GM19463 (cell line): ENCODE data around the gene MECR.

ENCODE experiments used
- ATAC-seq: cut with Tn5 transposase; IDR thresholded peaks from one replicate; pipeline ENCODE4 v1.9.1; 2021; ENCODE audit warnings: mild to moderate bottlenecking, moderate library complexity; ENCODE audit not compliant: unreplicated experiment

The MECR gene

GRCh38 chr1:29255134-29255666 is 24.5 kb upstream of the MECR start:
- ATAC-seq, result no peak

DNA sequence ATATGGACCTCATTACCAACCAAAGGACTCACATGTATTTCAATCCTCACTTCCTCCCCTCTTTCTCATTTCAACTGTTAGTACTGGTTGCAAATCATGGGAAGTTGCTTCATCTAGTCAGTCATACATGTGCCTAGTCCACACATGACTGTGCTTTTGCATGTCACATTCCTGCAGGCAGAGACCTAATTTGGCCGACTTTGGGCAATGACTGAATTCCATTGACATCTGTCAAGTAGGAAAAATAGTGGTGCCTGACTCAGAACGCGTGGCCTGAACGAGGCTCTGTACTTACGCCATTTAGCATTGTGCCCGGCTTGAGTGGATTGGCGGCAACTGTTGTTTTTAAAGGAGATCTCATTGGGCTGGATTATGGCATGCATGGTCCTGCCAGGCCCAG is 23.6 kb upstream of the MECR start:
- ATAC-seq, result no peak

DNA sequence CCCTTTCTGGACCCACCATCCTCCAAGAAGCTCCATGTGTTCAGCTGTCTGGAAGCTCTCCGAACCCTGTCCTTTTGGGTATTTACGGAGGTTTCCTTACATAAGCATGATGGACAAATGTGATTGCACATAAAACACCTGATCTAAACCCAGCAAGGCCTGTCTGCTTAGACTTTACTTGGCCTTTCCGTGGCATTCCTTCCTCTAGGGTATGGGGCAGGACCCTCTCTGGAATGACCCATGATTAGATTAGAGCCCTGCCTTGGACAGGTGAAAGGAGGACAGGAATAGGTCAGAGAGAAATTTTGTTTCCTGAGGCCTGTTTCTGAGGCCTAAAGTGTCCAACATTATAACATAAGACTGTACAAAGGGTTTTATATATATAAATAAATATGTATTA is 22.4 kb upstream of the MECR start:
- no peak for ATAC-seq

DNA sequence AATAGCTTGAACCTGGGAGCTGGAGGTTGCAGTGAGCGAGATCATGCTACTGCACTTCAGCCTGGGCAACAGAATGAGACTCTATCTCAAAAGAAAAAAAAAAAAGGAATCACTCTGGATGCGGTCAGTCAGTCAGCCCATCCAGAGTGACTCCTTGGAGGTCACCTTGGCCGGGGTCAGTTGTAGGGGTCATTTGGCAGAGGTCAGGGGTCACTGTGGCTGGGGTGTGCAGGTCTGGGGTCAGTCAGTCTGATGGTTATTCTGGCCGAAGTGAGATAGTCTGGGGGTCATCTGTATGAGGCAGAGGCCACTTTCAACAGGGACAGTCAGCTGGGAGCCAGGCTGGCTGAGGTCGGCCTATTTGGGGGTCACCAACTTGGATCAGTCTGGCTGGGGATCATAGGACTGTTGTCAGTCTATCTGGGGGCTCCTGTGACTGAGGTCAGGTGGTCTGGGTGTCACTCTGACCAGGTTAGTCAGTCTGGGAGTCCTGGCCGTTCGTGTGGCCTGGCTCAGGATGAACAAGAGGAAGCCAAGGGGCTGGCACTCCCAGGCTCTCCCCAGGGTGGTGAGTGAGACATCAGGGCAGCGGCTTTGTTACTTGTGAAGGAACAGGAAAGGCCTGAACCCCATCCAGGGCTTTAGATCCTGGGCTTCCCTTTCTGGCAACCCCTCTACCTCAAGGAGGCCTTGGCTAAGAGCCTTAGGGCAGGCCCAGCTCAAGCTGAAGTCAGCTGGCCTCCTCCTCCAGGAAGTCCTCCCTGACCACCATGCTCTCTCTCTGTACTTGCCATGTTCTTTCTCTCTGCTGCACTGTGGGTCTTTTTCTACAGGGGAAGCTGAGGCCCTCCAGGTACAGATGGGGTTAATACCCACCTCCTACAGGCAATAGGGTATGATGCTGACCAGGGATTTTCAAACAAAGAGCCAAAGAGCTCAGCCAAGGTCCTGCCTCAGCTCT is 20.7 kb upstream of the MECR start:
- no peak for ATAC-seq

DNA sequence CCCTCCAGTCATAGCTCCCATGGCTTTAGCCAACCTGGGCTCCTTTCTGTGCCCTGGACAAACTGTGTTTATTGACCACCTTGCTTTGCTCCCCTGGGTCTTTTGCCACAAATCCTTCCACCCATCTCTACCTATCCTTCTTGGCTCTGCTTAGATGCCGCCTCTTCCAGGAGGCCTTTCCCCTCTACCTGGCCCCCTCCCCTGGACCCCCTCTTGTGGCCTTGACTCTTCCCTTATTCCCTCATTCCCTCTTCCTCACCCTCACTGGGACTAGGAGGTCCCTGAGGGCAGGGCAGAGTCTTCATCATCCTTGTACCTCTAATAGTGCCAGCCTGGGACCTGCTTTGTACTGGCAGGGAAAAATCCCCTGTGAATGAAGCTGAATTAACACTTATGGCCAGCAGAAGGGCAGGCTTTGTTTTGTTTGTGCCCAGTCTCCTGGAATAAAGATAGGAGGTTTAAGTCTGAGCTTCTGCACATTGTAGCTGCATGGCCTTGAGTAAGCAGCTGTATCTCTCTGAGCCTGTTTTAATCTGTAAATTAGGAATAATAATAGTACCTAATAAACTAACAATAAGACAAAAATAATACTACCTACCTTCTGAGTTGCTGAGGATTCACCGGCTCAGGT is 19.3 kb upstream of the MECR start:
- ATAC-seq, result no peak

DNA sequence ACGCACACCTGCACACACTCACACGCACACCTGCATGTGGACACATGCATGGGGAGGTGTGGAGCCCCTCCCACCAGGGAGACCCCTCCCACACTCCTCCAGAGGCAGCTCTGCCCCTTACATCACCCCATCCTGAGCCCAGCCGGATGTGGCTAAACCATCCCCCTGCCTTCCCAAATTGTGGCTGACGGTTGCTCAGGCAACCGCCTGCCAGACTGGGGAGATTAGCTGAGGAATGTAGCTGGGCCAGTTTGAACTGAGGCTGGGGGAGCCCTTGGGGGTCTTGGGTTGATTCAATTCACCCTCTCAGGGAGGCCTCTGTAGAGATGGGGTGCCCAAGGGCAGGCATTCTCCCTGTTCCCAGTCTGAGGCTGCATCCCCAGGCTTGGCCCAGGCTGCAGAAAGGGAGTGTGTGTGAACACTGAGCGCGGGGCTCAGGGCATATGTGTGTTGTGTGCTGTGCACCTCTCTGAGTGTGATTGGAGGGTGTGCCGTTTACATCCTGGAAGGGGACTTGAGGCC is 18.5 kb upstream of the MECR start:
- no peak for ATAC-seq

GRCh38 chr1:29248409-29248808 is 17.7 kb upstream of the MECR start:
- no peak for ATAC-seq

GRCh38 chr1:29247571-29248273 is 17.0 kb upstream of the MECR start:
- ATAC-seq, result no peak

GRCh38 chr1:29247044-29247443 is 16.3 kb upstream of the MECR start:
- ATAC-seq, result no peak

GRCh38 chr1:29245876-29246275 is 15.1 kb upstream of the MECR start:
- no peak for ATAC-seq

DNA sequence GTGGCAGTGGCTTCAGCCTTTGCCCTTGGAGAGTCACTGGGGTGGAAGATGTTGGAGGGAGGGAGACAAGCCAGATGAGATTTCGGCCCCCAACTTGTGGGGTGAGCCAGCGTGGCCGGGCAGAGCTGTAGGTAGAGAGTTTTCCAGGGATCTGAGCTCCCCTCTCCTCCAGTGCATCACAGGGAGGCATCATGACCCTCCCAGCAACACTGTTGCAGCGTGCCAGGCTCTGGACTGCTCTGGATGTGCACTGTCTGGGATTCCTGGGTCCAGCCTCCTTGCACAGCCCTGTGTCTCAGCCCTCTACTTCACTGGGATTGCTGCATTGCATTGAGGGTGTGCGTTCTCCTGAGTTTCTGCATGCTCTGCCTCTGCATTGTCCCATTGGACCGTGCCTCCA is 14.5 kb upstream of the MECR start:
- no peak for ATAC-seq

GRCh38 chr1:29243871-29244200 is 13.1 kb upstream of the MECR start:
- no peak for ATAC-seq

GRCh38 chr1:29243023-29243870 is 12.5 kb upstream of the MECR start:
- ATAC-seq, result no peak

GRCh38 chr1:29240986-29241385 is 10.3 kb upstream of the MECR start:
- no peak for ATAC-seq

GRCh38 chr1:29240400-29240837 is 9.7 kb upstream of the MECR start:
- ATAC-seq, result no peak

DNA sequence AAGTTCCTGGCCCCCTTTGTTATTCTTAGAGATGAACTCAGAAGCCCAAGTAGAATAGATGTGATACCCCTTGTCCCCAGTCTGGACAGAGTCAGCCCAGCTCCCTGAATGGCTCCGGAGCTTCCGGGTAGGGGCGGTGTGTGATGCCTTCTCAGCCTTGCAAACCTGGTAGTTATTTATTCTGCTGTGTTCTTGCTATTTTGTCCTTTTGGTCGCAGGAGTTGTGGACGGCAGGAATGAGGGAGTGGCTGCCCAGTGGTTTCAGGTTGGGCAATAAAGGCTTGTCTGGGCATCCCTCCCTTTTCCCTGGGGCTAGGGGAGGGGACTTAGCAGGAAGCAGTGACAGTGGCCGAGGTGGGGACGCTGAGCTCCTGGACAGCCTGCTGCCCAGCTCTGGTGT is 8.4 kb upstream of the MECR start:
- ATAC-seq, result no peak

- no peak for ATAC-seq
These were observed 7.9 kb upstream of the MECR start for GRCh38 chr1:29238620-29239002.

DNA sequence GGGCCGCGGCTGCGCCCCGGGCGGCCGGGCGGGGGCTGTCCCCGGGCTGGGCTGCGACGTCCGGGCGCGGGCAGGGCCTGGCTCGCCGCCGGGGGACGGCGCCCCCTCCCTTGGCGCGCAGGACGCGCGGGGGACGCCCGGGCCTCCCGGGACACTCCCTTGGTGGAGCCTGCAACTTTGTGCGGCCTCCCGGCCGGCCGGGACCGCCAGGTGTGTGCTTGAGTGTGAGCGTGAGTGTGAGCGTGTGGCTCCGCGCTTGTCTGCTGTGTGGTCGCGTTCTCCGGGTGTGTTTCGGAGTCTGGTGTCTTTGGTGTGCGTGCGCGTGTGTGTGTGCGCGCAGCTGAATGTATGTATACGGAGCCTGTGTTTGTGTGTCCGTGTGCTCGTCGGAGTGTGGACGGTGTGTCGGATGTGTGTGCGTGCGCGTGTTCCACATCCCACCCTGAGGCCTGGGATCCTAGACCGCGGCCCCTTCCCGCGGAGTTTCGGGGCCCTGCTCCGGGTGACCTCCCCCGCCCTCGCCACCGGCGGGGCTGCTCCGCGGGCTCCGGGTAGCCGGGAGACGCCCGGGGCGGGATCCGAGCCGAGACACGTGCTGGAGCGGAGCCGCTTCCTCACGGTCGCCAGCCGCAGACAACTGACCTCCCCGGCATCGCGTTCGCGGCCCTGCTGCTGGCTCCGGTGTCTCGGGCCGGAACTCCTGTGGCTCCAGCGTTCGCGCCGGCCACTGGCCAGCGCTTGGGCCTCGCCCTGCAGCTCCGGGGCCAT is 7.3 kb upstream of the MECR start:
- no peak for ATAC-seq

DNA sequence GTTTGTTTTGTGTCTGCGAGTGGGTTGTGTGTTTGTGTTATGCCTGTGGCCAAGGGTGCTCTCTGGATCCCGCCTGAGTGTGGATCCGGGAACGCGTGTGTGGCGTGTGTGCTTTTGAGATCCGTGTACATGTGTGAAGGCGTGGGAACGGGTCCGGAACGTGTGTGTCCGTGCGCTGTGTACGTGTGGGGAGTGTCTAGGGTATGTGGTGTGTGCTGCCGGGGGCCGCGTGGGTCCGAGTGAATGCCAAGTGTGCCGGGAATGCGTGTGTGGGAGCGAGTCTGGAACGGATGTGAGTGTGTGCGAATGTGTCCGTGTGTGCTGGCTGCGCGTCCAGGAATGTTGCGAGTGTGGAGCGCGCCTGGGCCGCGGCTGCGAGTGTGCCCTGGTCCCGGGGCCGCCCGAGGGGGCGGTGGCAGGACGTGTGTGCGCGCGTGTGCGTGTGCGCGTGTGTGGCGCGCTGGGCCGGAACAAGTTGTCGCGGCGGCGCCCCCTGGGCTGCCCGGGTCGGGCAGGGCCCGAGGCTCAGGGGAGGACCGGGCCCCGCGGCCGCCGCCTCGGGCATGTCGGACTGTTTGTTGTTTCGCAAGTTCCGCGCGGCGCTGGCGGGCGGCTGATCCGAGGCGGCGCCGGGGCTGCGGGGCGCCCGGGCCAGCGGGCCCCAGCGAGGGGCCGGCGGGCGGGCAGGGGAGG is 6.5 kb upstream of the MECR start:
- ATAC-seq, result no peak
